ENCODE data around the gene JAKMIP1. TPM values are rescaled to one million over a fixed set of nuclear protein-coding genes. Genes with fewer than 3 reads are reported as not detected.

The JAKMIP1 gene
- total RNA-seq, 4 donors from 2014 or later, result 0.39 to 4.5 (median 1.9) TPM; not detected in 1

DNA sequence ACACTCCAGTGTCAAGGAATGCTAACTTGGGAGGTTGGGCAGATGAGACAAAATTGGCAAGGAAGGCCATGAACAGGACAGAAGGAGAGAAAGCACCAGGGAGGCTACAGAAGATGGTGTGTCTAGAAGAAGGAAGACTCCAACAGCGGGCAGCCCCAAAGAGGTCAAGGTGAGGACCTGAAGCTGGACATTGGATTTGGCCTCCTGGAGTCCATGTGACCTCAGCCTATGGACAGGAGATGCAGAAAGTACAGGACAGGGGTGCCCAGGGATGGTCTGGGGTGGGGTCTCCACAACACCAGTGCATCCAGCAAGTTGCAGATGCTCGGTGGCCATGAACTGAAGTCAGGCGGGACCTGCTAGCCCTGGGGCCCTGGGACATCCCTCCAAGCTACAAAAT is 86.2 kb downstream of the JAKMIP1 start:
- Histone ChIP-seq H3K27me3 (peaks cover 73% of the 10 kb centered on the region), H3K36me3 (no peaks in the 10 kb centered on the region), H3K27ac (no peak overlapping the region), H3K4me1 (no peaks in the 10 kb centered on the region), H3K4me3 (no peak overlapping the region), H3K9me3 (no peaks in the 10 kb centered on the region)
- ATAC-seq, result no peak
- TF ChIP-seq POLR2A (IDR thresholded peaks at IDR 0.05) (no peak), EP300 (IDR thresholded peaks at IDR 0.05) (no peak), POLR2AphosphoS5 (IDR thresholded peaks at IDR 0.05) (no peak)
- TF ChIP-seq, protein P1, sequence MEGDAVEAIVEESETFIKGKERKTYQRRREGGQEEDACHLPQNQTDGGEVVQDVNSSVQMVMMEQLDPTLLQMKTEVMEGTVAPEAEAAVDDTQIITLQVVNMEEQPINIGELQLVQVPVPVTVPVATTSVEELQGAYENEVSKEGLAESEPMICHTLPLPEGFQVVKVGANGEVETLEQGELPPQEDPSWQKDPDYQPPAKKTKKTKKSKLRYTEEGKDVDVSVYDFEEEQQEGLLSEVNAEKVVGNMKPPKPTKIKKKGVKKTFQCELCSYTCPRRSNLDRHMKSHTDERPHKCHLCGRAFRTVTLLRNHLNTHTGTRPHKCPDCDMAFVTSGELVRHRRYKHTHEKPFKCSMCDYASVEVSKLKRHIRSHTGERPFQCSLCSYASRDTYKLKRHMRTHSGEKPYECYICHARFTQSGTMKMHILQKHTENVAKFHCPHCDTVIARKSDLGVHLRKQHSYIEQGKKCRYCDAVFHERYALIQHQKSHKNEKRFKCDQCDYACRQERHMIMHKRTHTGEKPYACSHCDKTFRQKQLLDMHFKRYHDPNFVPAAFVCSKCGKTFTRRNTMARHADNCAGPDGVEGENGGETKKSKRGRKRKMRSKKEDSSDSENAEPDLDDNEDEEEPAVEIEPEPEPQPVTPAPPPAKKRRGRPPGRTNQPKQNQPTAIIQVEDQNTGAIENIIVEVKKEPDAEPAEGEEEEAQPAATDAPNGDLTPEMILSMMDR (IDR thresholded peaks at IDR 0.05), result no peak
- 78 to 100% methylated on average over 1 to 2 of the region's 3 CpGs for WGBS, 2 donors (ENCODE audit: low coverage in 1 of 2)

GRCh38 chr4:6113641-6114040 is 86.7 kb downstream of the JAKMIP1 start:
- Histone ChIP-seq H3K9me3 (no peaks in the 10 kb centered on the region), H3K4me1 (no peaks in the 10 kb centered on the region), H3K36me3 (no peaks in the 10 kb centered on the region), H3K27ac (no peak overlapping the region), H3K27me3 (peaks cover 70% of the 10 kb centered on the region), H3K4me3 (no peak overlapping the region)
- ATAC-seq, result no peak
- TF ChIP-seq POLR2A (IDR thresholded peaks at IDR 0.05) (no peak), POLR2AphosphoS5 (IDR thresholded peaks at IDR 0.05) (no peak), EP300 (IDR thresholded peaks at IDR 0.05) (no peak)
- TF ChIP-seq, protein P1 (IDR thresholded peaks at IDR 0.05), result no peak
- 40 to 81% methylated on average over 1 to 6 of the region's 12 CpGs for WGBS, 2 donors (ENCODE audit: low coverage in 1 of 2)

DNA sequence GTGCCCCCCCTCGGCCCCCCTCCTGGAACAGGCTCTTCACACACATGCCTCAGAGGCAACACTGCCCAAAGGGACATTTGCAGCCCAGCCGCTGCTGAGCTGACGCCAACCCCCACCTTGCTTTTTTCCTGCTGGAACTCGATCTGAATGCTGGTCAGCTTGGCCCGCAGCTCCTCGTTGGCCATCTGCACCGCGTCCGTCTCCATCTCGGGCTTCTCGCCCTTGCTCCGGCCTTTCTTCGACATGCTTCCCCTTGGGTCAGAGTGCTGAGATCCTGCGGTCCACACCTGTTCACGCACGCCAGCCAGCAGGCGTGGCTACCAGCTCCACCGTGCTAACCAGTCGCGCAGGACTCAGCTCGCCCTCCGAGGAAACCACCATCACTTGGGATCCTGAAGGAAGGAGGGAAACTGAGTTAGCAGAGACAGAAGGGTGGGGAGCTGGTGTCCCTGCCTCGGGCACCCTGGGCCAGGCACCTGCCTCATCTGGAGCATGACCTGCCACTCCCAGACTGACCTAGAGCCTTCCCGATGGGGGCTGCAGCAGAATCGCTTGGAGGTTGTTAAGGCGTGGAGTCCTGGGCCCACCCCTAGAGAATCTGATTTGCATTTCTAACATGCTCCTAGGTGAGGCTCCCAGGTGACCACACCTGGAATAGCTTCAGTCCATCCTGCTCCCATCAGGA is 87.6 kb downstream of the JAKMIP1 start:
- 55 to 74% methylated on average over 2 to 4 of the region's 26 CpGs for WGBS, 2 donors (ENCODE audit: low coverage in 1 of 2)
- TF ChIP-seq, protein P1 (IDR thresholded peaks at IDR 0.05), result no peak
- TF ChIP-seq POLR2A (IDR thresholded peaks at IDR 0.05), result no peak
- no peak for TF ChIP-seq EP300 (IDR thresholded peaks at IDR 0.05)
- no peak for TF ChIP-seq POLR2AphosphoS5 (IDR thresholded peaks at IDR 0.05)
- H3K27ac ChIP-seq, result no peak overlapping the region

GRCh38 chr4:6111354-6111960 is 88.9 kb downstream of the JAKMIP1 start:
- Histone ChIP-seq H3K4me3 (no peak overlapping the region), H3K36me3 (no peaks in the 10 kb centered on the region), H3K9me3 (no peaks in the 10 kb centered on the region), H3K27me3 (peaks cover 77% of the 10 kb centered on the region), H3K27ac (no peak overlapping the region), H3K4me1 (no peaks in the 10 kb centered on the region)
- TF ChIP-seq POLR2AphosphoS5 (IDR thresholded peaks at IDR 0.05) (no peak), EP300 (IDR thresholded peaks at IDR 0.05) (no peak), POLR2A (IDR thresholded peaks at IDR 0.05) (no peak)
- TF ChIP-seq, protein P1 (IDR thresholded peaks at IDR 0.05), result no peak
- 66% methylated on average over 5 of the region's 7 CpGs; no CpG with 5 or more reads in 1 of the 2 donors for WGBS, 2 donors (ENCODE audit: low coverage in 1 of 2)
- no peak for ATAC-seq

More for the DNA sequence above, 87.6 kb downstream of the JAKMIP1 start:
- no peaks in the 10 kb centered on the region for H3K9me3 ChIP-seq
- ATAC-seq, result no peak
- no peaks in the 10 kb centered on the region for H3K36me3 ChIP-seq
- no peak overlapping the region for H3K4me3 ChIP-seq
- H3K27me3 ChIP-seq, result peaks cover 73% of the 10 kb centered on the region
- no peaks in the 10 kb centered on the region for H3K4me1 ChIP-seq
